ENCODE measurements around the gene CARHSP1.
"Not testable (repeated sequence)": the region's sequence is repeated elsewhere in the genome, so short reads cannot be mapped to it uniquely, and the experiment has no call there.

The CARHSP1 gene

DNA sequence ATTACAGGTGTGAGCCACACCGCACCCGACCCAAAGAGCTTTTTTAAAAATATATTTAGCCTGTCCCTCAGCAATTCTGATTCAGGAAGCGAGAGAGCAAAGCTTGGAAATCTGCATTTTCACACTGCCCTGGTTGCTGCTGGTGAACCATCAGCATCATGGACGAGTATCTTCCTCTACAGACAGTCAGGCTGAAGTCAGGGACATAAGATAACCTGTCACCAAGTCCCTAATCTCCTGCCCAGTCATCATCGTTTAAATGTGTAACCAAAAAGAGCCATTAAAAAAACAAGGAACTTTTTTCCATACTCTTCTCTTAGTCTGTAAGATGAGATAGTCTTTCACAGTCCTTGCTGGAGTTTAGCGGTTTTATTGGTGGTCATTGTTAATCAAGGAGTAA lies 64.5 kb downstream of the CARHSP1 start:
- H3K9me3 ChIP-seq: no peaks in the 10 kb centered on the region
- TF ChIP-seq, protein P1, sequence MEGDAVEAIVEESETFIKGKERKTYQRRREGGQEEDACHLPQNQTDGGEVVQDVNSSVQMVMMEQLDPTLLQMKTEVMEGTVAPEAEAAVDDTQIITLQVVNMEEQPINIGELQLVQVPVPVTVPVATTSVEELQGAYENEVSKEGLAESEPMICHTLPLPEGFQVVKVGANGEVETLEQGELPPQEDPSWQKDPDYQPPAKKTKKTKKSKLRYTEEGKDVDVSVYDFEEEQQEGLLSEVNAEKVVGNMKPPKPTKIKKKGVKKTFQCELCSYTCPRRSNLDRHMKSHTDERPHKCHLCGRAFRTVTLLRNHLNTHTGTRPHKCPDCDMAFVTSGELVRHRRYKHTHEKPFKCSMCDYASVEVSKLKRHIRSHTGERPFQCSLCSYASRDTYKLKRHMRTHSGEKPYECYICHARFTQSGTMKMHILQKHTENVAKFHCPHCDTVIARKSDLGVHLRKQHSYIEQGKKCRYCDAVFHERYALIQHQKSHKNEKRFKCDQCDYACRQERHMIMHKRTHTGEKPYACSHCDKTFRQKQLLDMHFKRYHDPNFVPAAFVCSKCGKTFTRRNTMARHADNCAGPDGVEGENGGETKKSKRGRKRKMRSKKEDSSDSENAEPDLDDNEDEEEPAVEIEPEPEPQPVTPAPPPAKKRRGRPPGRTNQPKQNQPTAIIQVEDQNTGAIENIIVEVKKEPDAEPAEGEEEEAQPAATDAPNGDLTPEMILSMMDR (IDR thresholded peaks at IDR 0.05; ENCODE audit: low read depth, low read length): no peak
- H3K36me3 ChIP-seq: peaks cover 77% of the 10 kb centered on the region
- no peak overlapping the region for H3K4me3 ChIP-seq (ENCODE audit: low read depth, low read length)
- no peaks in the 10 kb centered on the region for H3K27me3 ChIP-seq
- no peaks in the 10 kb centered on the region for H3K4me1 ChIP-seq
- no peak for DNase-seq

DNA sequence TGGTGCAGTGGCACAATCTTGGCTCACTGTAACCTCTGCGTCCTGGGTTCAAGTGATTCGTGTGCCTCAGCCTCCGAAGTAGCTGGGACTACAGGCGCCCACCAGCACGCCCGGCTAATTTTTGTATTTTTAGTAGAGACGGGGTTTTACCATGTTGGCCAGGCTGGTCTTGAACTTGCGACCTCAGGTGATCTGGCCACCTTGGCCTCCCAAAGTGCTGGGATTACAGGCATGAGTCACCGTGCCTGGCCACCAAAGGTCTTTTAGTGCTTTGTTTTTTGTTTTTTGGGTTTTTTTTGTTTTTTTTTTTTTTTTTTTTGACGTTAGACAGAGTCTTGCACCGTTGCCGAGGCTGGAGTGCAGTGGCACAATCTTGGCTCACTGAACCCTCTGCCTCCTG lies 65.1 kb downstream of the CARHSP1 start:
- DNase-seq; H3K9me3 ChIP-seq; H3K4me3 ChIP-seq (ENCODE audit: low read depth, low read length); H3K4me1 ChIP-seq; H3K27me3 ChIP-seq: not testable (repeated sequence)
- H3K36me3 ChIP-seq: peaks cover 73% of the 10 kb centered on the region
